ENCODE measurements around the gene RFX3. TPM values are rescaled to one million over a fixed set of nuclear protein-coding genes. Genes with fewer than 3 reads are reported as not detected.

RFX3 gene
- total and polyA plus RNA-seq, 3 donors from 2014 or later: 29.7 to 45.3 (median 30.7) TPM

- H3K27me3 ChIP-seq: no peaks in the 10 kb centered on the region
- no peak for DNase-seq
- no peaks in the 10 kb centered on the region for H3K4me1 ChIP-seq
- H3K27ac ChIP-seq: no peak overlapping the region
- H3K4me3 ChIP-seq: no peak overlapping the region
- intact Hi-C loops (cut with DNase I; ENCODE audit: low total_unique reads): no loop called here
- 84 to 85% methylated on average over 3 of the region's 3 CpGs for WGBS, 2 donors
- TF ChIP-seq POLR2A (IDR thresholded peaks at IDR 0.05) (no peak), CTCF (IDR thresholded peaks at IDR 0.05) (no peak)
- H3K9me3 ChIP-seq: no peaks in the 10 kb centered on the region
- H3K36me3 ChIP-seq (ENCODE audit: low read depth, missing control alignments): no peaks in the 10 kb centered on the region
Measured at GRCh38 chr9:3256571-3257330, 269.1 kb downstream of the RFX3 start.

GRCh38 chr9:3251309-3251708 lies 274.5 kb downstream of the RFX3 start:
- no peak overlapping the region for H3K27ac ChIP-seq
- H3K4me3 ChIP-seq: no peak overlapping the region
- H3K9me3 ChIP-seq: no peaks in the 10 kb centered on the region
- intact Hi-C loops (cut with DNase I; ENCODE audit: low total_unique reads): no loop called here
- no peak for TF ChIP-seq POLR2A (IDR thresholded peaks at IDR 0.05)
- no peak for TF ChIP-seq CTCF (IDR thresholded peaks at IDR 0.05)
- no peak for DNase-seq
- H3K4me1 ChIP-seq: no peaks in the 10 kb centered on the region
- 94 to 100% methylated on average over 2 of the region's 2 CpGs for WGBS, 2 donors
- no peaks in the 10 kb centered on the region for H3K36me3 ChIP-seq (ENCODE audit: low read depth, missing control alignments)
- no peaks in the 10 kb centered on the region for H3K27me3 ChIP-seq

GRCh38 chr9:3250741-3251140 lies 275.1 kb downstream of the RFX3 start:
- 88% methylated on average over 4 of the region's 4 CpGs for WGBS, 2 donors
- intact Hi-C loops (cut with DNase I; ENCODE audit: low total_unique reads): no loop called here
- H3K9me3 ChIP-seq: no peaks in the 10 kb centered on the region
- TF ChIP-seq POLR2A (IDR thresholded peaks at IDR 0.05): no peak
- no peak for TF ChIP-seq CTCF (IDR thresholded peaks at IDR 0.05)
- H3K4me1 ChIP-seq: no peaks in the 10 kb centered on the region
- no peak for DNase-seq
- H3K27me3 ChIP-seq: no peaks in the 10 kb centered on the region
- no peaks in the 10 kb centered on the region for H3K36me3 ChIP-seq (ENCODE audit: low read depth, missing control alignments)
- H3K27ac ChIP-seq: no peak overlapping the region
- H3K4me3 ChIP-seq: no peak overlapping the region

- TF ChIP-seq POLR2A (IDR thresholded peaks at IDR 0.05) (no peak), CTCF (IDR thresholded peaks at IDR 0.05) (no peak)
- 90 to 95% methylated on average over 3 of the region's 3 CpGs for WGBS, 2 donors
Measured at GRCh38 chr9:3247211-3247610, 278.6 kb downstream of the RFX3 start.

GRCh38 chr9:3246241-3246640 lies 279.6 kb downstream of the RFX3 start:
- Histone ChIP-seq H3K4me1 (no peaks in the 10 kb centered on the region), H3K27me3 (no peaks in the 10 kb centered on the region), H3K9me3 (no peaks in the 10 kb centered on the region), H3K27ac (no peak overlapping the region), H3K36me3 (ENCODE audit: low read depth, missing control alignments) (no peaks in the 10 kb centered on the region), H3K4me3 (no peak overlapping the region)
- DNase-seq: no peak
- intact Hi-C loops (cut with DNase I; ENCODE audit: low total_unique reads): loop anchor here (10.0 kb wide), 1 partner anchor 381 kb away; no protein-coding TSS in a partner anchor
- no peak for TF ChIP-seq POLR2A (IDR thresholded peaks at IDR 0.05)
- TF ChIP-seq CTCF (IDR thresholded peaks at IDR 0.05): no peak
- WGBS, 2 donors: 89 to 96% methylated on average over 3 of the region's 3 CpGs

More at GRCh38 chr9:3247211-3247610, 278.6 kb downstream of the RFX3 start:
- Histone ChIP-seq H3K36me3 (ENCODE audit: low read depth, missing control alignments) (no peaks in the 10 kb centered on the region), H3K4me1 (no peaks in the 10 kb centered on the region), H3K27ac (no peak overlapping the region), H3K9me3 (no peaks in the 10 kb centered on the region), H3K27me3 (no peaks in the 10 kb centered on the region), H3K4me3 (no peak overlapping the region)
- intact Hi-C loops (cut with DNase I; ENCODE audit: low total_unique reads): loop anchor here (10.0 kb wide), 1 partner anchor 382 kb away; no protein-coding TSS in a partner anchor
- no peak for DNase-seq
